ENCODE measurements around the gene ZNF134. TPM values are rescaled to one million over a fixed set of nuclear protein-coding genes. Genes with fewer than 3 reads are reported as not detected.

Gene ZNF134
- polyA plus RNA-seq, 12 donors, result 12.1 to 21.8 (median 14.2) TPM; not detected in 1

DNA sequence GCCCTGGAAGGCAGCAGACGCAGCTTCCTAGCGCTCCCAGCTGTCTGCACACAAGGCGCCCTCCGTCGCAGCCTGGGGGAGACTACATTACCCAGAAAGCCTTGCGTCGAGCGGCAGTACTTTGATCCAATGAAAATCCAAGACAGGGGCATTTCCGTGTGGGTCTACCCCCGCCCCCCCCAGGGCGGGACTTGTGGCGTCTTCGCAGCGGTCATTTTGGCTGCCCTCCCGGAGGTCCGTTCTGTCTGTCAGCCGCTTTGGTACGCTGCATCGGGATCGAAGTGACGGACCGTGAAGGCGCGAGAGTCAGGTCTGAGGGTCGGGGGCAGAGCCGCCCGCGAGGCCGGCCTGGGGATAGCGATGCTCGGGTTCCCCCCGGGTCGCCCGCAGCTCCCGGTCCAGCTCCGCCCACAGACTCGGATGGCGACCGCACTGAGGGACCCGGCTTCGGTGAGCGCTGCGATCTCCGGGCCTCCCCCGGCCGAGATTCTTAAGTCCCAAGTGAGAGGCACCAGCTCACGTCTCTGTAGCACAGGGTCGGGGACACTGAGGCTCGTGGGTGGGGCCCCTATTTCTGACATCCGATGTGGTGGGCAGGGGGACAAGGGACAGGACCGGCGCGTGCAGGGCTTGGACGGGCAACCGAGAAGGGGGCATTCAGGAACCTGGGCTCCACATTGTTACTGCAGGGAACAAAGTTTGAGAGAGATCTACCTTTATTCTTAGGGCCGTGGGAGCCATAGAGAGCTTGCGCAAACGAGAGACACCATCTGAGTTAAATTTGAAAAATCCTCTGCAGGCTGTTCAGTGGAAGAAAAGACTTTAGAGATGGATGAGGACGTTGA lies 19.2 kb downstream of the ZNF134 start, which contains the start of gene ZNF211:
ZNF211 (plus strand) TSS at position 182 of the 845 bp plus-strand sequence; CDS start at position 361, 179 bp downstream.
- DNase-seq, result peak; percentile 97

DNA sequence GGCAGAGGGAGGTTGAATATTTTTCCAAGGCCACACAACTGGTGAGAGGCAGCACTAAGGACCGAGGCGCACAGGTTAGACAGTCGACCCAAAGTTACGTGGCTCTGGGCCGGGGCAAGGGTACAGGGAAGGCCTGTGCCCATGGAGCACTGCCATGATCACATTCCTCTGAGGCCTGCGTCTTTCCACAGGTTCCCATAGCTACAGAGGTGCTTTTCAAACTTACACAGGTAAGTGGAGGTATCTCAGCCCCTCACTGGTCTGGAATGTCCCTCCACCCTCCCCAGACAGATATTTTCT lies 19.7 kb downstream of the ZNF134 start:
- DNase-seq, result no peak

DNA sequence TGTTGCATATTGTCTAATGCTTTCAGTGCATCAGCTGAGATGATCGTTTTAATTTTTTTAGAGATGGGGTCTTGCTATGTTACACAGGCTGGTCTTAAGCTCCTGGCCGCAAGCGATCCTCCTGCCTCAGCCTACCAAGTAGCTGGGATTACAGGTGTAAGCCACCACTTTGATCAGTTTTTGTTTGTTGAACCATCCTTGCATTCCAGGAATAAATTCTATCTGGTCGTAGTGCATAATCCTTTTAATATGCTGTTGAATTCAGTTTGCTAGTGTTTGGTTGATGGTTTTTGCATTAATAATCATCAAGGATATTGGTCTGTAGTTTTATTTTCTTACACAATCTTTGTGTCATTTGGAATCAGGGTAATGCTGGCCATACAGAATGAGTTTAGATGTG lies 23.3 kb downstream of the ZNF134 start:
- no peak for DNase-seq

- DNase-seq, result no peak
Observed at GRCh38 chr19:57641715-57642234, 27.7 kb downstream of the ZNF134 start.

GRCh38 chr19:57642396-57643046 lies 28.5 kb downstream of the ZNF134 start:
- DNase-seq, result no peak

DNA sequence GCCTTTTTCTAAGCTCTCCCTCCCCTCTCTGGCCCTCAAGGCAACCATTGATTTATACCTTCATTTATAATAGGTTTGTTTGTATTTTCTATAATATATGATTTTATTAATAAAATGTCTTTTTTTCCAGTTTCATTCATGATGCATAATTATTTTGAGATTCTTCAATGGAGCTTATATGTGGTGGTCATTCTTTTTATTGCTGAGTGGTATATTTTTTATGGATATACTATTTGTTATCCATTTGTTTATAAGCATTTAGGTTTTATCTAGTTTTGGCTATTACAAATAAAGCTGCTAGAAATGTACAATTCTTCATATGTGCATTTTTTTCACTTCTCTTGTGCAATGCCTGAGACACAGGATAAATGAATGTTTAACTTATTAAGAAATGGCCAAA lies 29.7 kb downstream of the ZNF134 start:
- DNase-seq, result no peak

GRCh38 chr19:57648331-57649003 lies 34.4 kb downstream of the ZNF134 start:
- DNase-seq, result no peak

- DNase-seq, result no peak
Observed at GRCh38 chr19:57651654-57651996, 37.6 kb downstream of the ZNF134 start.

DNA sequence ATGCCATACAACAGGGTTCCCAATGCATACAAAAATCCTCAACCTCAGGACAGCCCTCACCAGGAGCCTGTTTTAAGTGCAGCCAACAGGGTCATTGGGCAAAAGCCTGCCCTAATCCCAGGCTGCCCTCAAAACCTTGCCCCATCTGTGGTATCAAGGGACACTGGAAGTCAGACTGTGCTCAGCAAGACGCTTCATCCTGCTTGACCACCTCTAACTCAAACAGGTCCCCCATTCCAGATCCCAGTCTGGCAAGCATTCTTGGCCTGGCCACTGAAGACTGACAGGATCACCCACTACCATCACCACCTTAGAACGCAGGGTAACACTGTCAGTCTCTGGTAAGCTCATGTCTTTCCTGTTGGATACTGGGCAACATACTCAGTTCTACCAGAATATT lies 39.6 kb downstream of the ZNF134 start:
- DNase-seq, result no peak

- DNase-seq, result no peak
Observed at GRCh38 chr19:57655443-57655842, 41.4 kb downstream of the ZNF134 start.

- DNase-seq, result no peak
Observed at GRCh38 chr19:57656346-57656745, 42.3 kb downstream of the ZNF134 start.

- peak; percentile 51 for DNase-seq
Observed at GRCh38 chr19:57664269-57665127, 50.5 kb downstream of the ZNF134 start.

DNA sequence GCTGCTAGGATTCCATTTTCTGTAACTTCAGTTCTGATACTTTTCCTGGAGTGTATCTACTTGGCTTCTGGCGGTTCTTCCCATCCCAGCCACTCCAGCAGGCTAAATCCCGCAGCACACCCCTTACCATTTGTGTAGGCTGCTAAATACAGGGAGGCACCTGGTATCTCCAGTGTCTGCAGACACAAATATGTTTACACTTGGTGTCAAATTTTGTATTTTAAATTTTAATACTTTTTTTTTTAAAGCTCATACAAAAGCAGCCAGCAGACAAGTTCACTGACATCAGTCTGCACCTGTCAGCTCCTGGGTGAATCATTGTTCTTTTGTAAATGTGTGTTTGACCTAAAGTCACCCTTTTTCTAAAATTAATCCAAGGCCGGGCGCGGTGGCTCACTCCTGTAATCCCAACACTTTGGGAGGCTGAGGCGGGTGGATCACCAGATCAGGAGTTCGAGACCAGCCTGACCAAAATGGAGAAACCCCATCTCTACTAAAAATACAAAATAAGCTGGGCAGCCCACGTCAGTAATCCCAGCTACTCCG lies 51.3 kb downstream of the ZNF134 start:
- no peak for DNase-seq

DNA sequence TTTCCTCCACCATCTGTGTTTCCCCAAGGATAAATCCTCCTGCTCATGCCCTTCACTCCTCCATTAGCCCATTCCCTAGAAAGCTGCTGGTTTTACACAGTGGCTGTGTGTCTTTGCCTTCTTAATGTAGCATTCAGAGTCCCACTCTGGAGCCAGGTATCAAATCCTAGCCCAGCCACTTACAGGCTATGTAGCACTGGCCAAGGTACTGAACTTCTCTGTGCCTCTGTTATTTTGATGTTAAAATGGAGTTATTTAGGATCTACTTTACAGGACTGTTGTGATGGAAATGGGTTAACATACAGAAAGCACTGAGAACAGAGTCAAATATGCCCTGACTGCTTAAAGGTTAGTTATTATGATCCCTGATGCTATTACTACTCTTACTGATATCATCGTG lies 53.2 kb downstream of the ZNF134 start:
- DNase-seq, result no peak

DNA sequence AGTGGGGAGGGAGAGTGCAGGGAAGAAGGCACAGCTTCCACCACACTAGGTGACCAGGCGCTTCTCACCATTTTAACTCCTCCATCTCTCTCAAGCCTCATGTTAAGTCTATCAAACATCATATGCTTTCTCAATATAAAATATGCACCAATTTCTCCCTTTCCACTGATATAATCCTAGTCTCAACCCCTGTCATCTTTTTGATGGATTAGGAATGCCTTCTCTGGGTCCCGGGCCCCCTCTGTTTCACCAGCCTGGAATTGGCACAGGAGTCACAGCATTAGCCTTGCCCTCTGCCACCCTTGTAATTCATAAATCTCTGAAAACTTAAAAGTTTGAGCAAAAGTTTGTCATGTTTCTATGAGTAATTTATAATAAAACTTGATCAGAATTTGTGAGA lies 54.6 kb downstream of the ZNF134 start, which contains the start of gene ZSCAN4:
ZSCAN4 (plus strand) TSS at position 301 of the 400 bp plus-strand sequence. CDS start 7,211 bp downstream, outside the sequence.
- DNase-seq, result no peak

- DNase-seq, result no peak
Observed at GRCh38 chr19:57671124-57671895, 57.3 kb downstream of the ZNF134 start.

GRCh38 chr19:57672466-57672865 lies 58.4 kb downstream of the ZNF134 start:
- no peak for DNase-seq

Measured in muscle of arm (tissue), 12 donors.